HUES64 (cell line): Measurements from ENCODE around the gene BICDL1.

Experiments
- H3K27ac ChIP-seq: 2 replicates; pipeline ENCODE4 v1.7.0; 2013; ENCODE audit warnings: low read depth, low read length, inconsistent platforms
- H3K27me3 ChIP-seq: 2 replicates; pipeline ENCODE4 v1.6.1; 2013; ENCODE audit warnings: mild to moderate bottlenecking, low read length; ENCODE audit not compliant: insufficient read depth
- H3K36me3 ChIP-seq: 2 replicates; pipeline ENCODE4 v1.6.1; 2013; ENCODE audit warnings: mild to moderate bottlenecking, low read length; ENCODE audit not compliant: insufficient read depth
- H3K4me1 ChIP-seq: 2 replicates; pipeline ENCODE4 v1.6.1; 2013; ENCODE audit warnings: mild to moderate bottlenecking, low read length, moderate library complexity; ENCODE audit not compliant: insufficient read depth
- H3K4me3 ChIP-seq: 2 replicates; pipeline ENCODE4 v1.5.1; 2013; ENCODE audit warnings: mild to moderate bottlenecking, low read length, moderate library complexity
- H3K9ac ChIP-seq: 2 replicates; pipeline ENCODE4 v1.6.1; 2013; ENCODE audit warnings: mild to moderate bottlenecking, low read depth, low read length
- H3K9me3 ChIP-seq: 2 replicates; pipeline ENCODE4 v1.6.1; 2013; ENCODE audit warnings: low read depth, low read length; ENCODE audit not compliant: insufficient read depth
- WGBS: fragments of 150-250, 120-280 bp; methylation state at CpG from one replicate; pipeline ENCODE4 v1.1.7; 2013; ENCODE audit warnings: missing lambda C conversion rate; 5-methylcytosine and 5-hydroxymethylcytosine counted together

BICDL1 gene

DNA sequence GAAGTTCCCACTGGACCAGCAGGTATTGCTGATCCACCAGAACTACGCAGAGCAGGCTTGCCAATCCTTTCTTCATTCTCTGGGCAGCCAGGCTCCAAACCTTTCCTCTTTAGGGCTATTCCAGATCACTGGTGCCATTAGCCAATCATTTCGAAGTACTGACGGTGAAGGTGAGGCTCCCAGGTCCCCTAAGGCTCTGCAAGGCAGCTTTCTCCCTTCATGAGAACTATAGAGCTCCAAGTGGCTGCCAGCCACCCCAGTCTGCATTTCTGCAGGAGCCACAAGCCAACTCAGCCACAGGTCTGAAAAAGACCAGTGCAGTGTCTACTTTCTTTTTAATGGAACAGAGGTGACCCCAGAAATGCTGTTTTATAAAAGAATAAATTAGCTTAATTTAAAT is 78.9 kb downstream of the BICDL1 start:
- Histone ChIP-seq H3K27ac (no peak overlapping the region), H3K36me3 (no peaks in the 10 kb centered on the region), H3K4me1 (peaks cover 8% of the 10 kb centered on the region; the same call in 1 of the 2 replicates), H3K9ac (no peak overlapping the region), H3K27me3 (no peaks in the 10 kb centered on the region), H3K9me3 (no peaks in the 10 kb centered on the region), H3K4me3 (no peak overlapping the region)
- 89% methylated on average over 3 of the region's 3 CpGs for WGBS

DNA sequence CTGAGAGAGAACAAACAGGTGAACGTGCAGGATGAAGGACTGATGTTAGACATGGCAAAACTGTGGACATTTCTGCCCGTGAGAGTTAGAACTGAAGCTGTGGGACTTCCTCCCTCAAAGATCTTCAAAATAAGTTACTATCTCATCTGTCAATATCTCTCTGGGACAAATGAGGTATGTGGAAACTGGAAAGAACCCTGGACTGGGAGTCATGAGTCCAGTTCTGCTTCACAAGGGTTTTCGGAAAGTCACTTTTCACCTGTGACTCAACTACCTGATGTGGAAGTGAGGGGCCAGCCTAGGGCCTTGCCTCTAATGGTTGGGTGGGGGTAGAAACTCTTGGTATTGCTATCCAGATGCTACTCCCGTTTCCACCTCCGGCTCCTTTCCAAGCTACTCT is 80.2 kb downstream of the BICDL1 start:
- no peaks in the 10 kb centered on the region for H3K9me3 ChIP-seq
- H3K4me1 ChIP-seq, result peaks cover 3% of the 10 kb centered on the region; the same call in 1 of the 2 replicates
- H3K9ac ChIP-seq, result no peak overlapping the region
- H3K36me3 ChIP-seq, result no peaks in the 10 kb centered on the region
- H3K27me3 ChIP-seq, result no peaks in the 10 kb centered on the region
- H3K4me3 ChIP-seq, result no peak overlapping the region
- 100% methylated on average over 3 of the region's 5 CpGs for WGBS
- no peak overlapping the region for H3K27ac ChIP-seq

- Histone ChIP-seq H3K27me3 (no peaks in the 10 kb centered on the region), H3K4me3 (no peak overlapping the region), H3K9ac (no peak overlapping the region), H3K9me3 (no peaks in the 10 kb centered on the region), H3K27ac (no peak overlapping the region), H3K4me1 (no peaks in the 10 kb centered on the region), H3K36me3 (no peaks in the 10 kb centered on the region)
- WGBS, result 94% methylated on average over 6 of the region's 6 CpGs
Observed at GRCh38 chr12:120071493-120072020, 82.5 kb downstream of the BICDL1 start.

DNA sequence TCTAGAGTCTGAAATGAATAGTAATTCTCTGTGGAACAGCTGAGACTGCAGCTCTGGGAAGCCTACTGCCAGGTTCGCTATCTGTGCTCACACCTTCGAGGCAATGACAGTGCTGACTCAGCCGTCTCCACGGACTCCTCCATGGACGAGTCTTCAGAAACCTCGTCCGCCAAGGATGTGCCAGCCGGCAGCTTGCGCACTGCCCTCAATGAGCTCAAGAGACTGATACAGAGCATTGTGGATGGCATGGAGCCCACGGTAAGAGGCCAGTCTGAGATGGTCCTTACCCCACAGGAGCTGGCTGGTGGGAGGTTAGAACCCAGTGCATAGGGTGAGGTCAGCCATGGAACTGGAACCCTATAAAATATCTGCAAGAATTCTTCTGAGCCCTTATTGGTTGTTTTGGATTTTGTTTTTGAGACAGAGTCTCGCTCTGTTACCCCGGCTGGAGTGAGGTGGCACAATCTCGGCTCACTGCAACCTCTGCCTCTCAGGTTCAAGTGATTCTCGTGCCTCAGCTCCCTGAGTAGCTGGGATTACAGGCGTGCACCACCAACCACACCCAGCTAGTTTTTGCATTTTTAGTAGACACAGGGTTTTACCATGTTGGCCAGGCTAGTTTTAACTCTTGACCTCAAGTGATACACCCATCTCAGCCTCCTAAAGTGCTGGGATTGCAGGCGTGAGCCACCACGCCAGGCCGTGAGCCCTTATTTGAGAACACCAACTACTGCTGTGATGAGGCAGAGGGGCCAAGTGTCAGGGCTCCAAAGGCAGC is 83.6 kb downstream of the BICDL1 start:
- Histone ChIP-seq H3K36me3 (no peaks in the 10 kb centered on the region), H3K9ac (no peak overlapping the region), H3K4me3 (no peak overlapping the region), H3K27me3 (no peaks in the 10 kb centered on the region), H3K27ac (no peak overlapping the region), H3K4me1 (no peaks in the 10 kb centered on the region), H3K9me3 (no peaks in the 10 kb centered on the region)
- 95% methylated on average over 18 of the region's 18 CpGs for WGBS

- no peak overlapping the region for H3K9ac ChIP-seq
- H3K4me1 ChIP-seq, result no peaks in the 10 kb centered on the region
- no peak overlapping the region for H3K4me3 ChIP-seq
- no peak overlapping the region for H3K27ac ChIP-seq
- WGBS, result 95% methylated on average over 7 of the region's 7 CpGs
- H3K9me3 ChIP-seq, result no peaks in the 10 kb centered on the region
- no peaks in the 10 kb centered on the region for H3K27me3 ChIP-seq
- no peaks in the 10 kb centered on the region for H3K36me3 ChIP-seq
Observed at GRCh38 chr12:120075034-120075616, 86.1 kb downstream of the BICDL1 start.

DNA sequence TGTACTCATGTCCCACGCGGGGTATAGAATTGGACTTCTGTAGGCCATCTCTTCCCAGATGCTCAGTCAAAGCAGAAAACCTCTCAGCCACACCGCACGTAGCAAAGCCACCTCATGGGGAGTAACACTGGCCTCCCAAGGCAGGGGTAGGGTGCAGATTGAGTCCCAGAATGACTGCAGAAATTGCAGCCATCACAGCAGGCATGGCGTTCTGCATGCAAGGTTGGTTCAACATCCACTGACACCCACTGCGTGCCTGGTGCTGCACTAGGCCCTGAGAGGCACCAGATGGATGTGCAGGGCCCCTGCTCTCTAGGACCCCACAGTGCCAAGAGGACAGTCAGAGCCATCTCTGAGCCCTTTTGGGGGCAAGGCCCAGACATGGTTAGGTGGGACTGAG is 87.6 kb downstream of the BICDL1 start:
- H3K27me3 ChIP-seq, result no peaks in the 10 kb centered on the region
- H3K4me3 ChIP-seq, result no peak overlapping the region
- H3K27ac ChIP-seq, result no peak overlapping the region
- no peaks in the 10 kb centered on the region for H3K9me3 ChIP-seq
- 96% methylated on average over 6 of the region's 6 CpGs for WGBS
- no peaks in the 10 kb centered on the region for H3K4me1 ChIP-seq
- no peak overlapping the region for H3K9ac ChIP-seq
- no peaks in the 10 kb centered on the region for H3K36me3 ChIP-seq

- no peak overlapping the region for H3K4me3 ChIP-seq
- H3K36me3 ChIP-seq, result no peaks in the 10 kb centered on the region
- no peaks in the 10 kb centered on the region for H3K27me3 ChIP-seq
- H3K9me3 ChIP-seq, result no peaks in the 10 kb centered on the region
- no peaks in the 10 kb centered on the region for H3K4me1 ChIP-seq
- 95% methylated on average over 6 of the region's 6 CpGs for WGBS
- no peak overlapping the region for H3K9ac ChIP-seq
- H3K27ac ChIP-seq, result no peak overlapping the region
Observed at GRCh38 chr12:120077260-120077659, 88.2 kb downstream of the BICDL1 start.

DNA sequence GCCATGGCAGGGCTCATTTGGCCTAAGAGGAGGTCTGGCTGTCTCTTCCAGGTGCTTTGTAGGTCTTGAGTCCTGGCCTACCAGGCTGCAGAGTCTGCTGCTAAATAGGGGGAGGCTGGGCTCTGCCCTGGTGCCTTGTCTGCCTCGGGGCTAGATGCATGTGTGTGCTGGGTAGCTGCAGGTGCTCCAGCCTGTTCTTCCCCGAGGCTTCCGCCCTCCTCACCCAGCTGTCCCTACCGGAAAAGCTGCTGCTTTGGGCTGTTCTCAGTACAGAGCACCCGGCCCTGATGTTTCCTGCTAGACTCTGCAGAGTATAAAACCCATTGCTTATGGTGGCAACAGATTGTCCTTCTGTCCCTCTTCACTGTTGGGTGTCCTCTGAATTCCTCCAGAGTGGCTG is 89.8 kb downstream of the BICDL1 start:
- Histone ChIP-seq H3K9me3 (no peaks in the 10 kb centered on the region), H3K4me3 (no peak overlapping the region), H3K9ac (no peak overlapping the region), H3K36me3 (no peaks in the 10 kb centered on the region), H3K27ac (no peak overlapping the region), H3K4me1 (no peaks in the 10 kb centered on the region), H3K27me3 (no peaks in the 10 kb centered on the region)
- 86% methylated on average over 5 of the region's 5 CpGs for WGBS

GRCh38 chr12:120079411-120080400 is 90.7 kb downstream of the BICDL1 start:
- no peaks in the 10 kb centered on the region for H3K27me3 ChIP-seq
- no peaks in the 10 kb centered on the region for H3K4me1 ChIP-seq
- no peak overlapping the region for H3K9ac ChIP-seq
- WGBS, result 92% methylated on average over 9 of the region's 9 CpGs
- no peak overlapping the region for H3K4me3 ChIP-seq
- H3K9me3 ChIP-seq, result no peaks in the 10 kb centered on the region
- no peak overlapping the region for H3K27ac ChIP-seq
- H3K36me3 ChIP-seq, result no peaks in the 10 kb centered on the region

GRCh38 chr12:120081641-120082040 is 92.6 kb downstream of the BICDL1 start:
- no peaks in the 10 kb centered on the region for H3K9me3 ChIP-seq
- no peak overlapping the region for H3K9ac ChIP-seq
- WGBS, result 100% methylated on average over 2 of the region's 2 CpGs
- H3K4me1 ChIP-seq, result peaks cover 11% of the 10 kb centered on the region
- H3K36me3 ChIP-seq, result no peaks in the 10 kb centered on the region
- H3K4me3 ChIP-seq, result no peak overlapping the region
- H3K27ac ChIP-seq, result no peak overlapping the region
- no peaks in the 10 kb centered on the region for H3K27me3 ChIP-seq
